NCI-H345 treated with DMSO at 0.1 percent for 48 hours (cell line): ENCODE results near the gene TNS4.

Experiments used
- DNase-seq: peaks from one replicate; lab custom pipeline; 2025; ENCODE audit not compliant: unreplicated experiment; lab: John Stamatoyannopoulos, UW

Gene TNS4

GRCh38 chr17:40458851-40459482 lies 42.5 kb downstream of the TNS4 start:
- no peak for DNase-seq

GRCh38 chr17:40457964-40458791 lies 43.2 kb downstream of the TNS4 start:
- DNase-seq = no peak

GRCh38 chr17:40457369-40457768 lies 44.1 kb downstream of the TNS4 start:
- no peak for DNase-seq

GRCh38 chr17:40456396-40456951 lies 44.9 kb downstream of the TNS4 start:
- no peak for DNase-seq

GRCh38 chr17:40454613-40454995 lies 46.8 kb downstream of the TNS4 start:
- DNase-seq = no peak

GRCh38 chr17:40453881-40454612 lies 47.4 kb downstream of the TNS4 start:
- DNase-seq = no peak

- DNase-seq = no peak
Measured at GRCh38 chr17:40452921-40453378, 48.5 kb downstream of the TNS4 start.

- no peak for DNase-seq
Measured at GRCh38 chr17:40452216-40452787, 49.1 kb downstream of the TNS4 start.

GRCh38 chr17:40451420-40451819 lies 50.0 kb downstream of the TNS4 start:
- no peak for DNase-seq

GRCh38 chr17:40450175-40450574 lies 51.2 kb downstream of the TNS4 start:
- DNase-seq = no peak

GRCh38 chr17:40448639-40449261 lies 52.7 kb downstream of the TNS4 start:
- no peak for DNase-seq

GRCh38 chr17:40448213-40448638 lies 53.2 kb downstream of the TNS4 start:
- DNase-seq = no peak

GRCh38 chr17:40447806-40448205 lies 53.6 kb downstream of the TNS4 start:
- DNase-seq = no peak

- DNase-seq = no peak
Measured at GRCh38 chr17:40447148-40447644, 54.2 kb downstream of the TNS4 start.

- no peak for DNase-seq
Measured at GRCh38 chr17:40445751-40446468, 55.5 kb downstream of the TNS4 start.

- no peak for DNase-seq
Measured at GRCh38 chr17:40443988-40444899, 57.2 kb downstream of the TNS4 start.

- peak; percentile 18 for DNase-seq
Measured at GRCh38 chr17:40443196-40443987, 58.0 kb downstream of the TNS4 start, which contains the start of gene IGFBP4. Gene IGFBP4 (plus strand): TSS chr17:40443450. CDS start chr17:40443736, 286 bp downstream.
